Loucy (cell line): Measurements from ENCODE around the gene RCOR1.

Experiments
- H2AFZ ChIP-seq: fragments of 200-600 bp; sonication (generic); 2 replicates; pipeline ENCODE4 v1.6.0; 2016; ENCODE audit warnings: antibody characterized with exemption, mild to moderate bottlenecking, low read length, moderate library complexity
- H3F3A ChIP-seq: fragments of 200-600 bp; 2 replicates; pipeline ENCODE4 v1.6.0; 2016; ENCODE audit warnings: antibody characterized with exemption, low read depth, mild to moderate bottlenecking
- H3K27me3 ChIP-seq: fragments of 200-600 bp; sonication (generic); 2 replicates; pipeline ENCODE4 v1.6.1; 2014; ENCODE audit warnings: low read length, mild to moderate bottlenecking; ENCODE audit not compliant: insufficient read depth, poor library complexity, severe bottlenecking
- H3K36me3 ChIP-seq: fragments of 200-600 bp; sonication (generic); 2 replicates; pipeline ENCODE4 v1.6.1; 2016; ENCODE audit warnings: low read length; ENCODE audit not compliant: insufficient read depth
- H3K4me1 ChIP-seq: fragments of 200-600 bp; sonication (generic); 2 replicates; pipeline ENCODE4 v1.5.1; 2014; ENCODE audit warnings: low read length, mild to moderate bottlenecking; ENCODE audit not compliant: insufficient read depth, poor library complexity, severe bottlenecking
- H3K4me2 ChIP-seq: fragments of 200-600 bp; sonication (generic); 2 replicates; pipeline ENCODE4 v1.6.0; 2014; ENCODE audit warnings: antibody characterized with exemption, low read length, low read depth, mild to moderate bottlenecking; ENCODE audit not compliant: poor library complexity, severe bottlenecking
- H3K4me3 ChIP-seq: fragments of 200-600 bp; sonication (generic); 2 replicates; pipeline ENCODE4 v1.5.1; 2014; ENCODE audit warnings: low read length, mild to moderate bottlenecking, mixed read lengths; ENCODE audit not compliant: poor library complexity, severe bottlenecking
- H3K79me2 ChIP-seq: fragments of 200-600 bp; sonication (generic); 2 replicates; pipeline ENCODE4 v1.6.1; 2014; ENCODE audit warnings: low read length; ENCODE audit not compliant: insufficient read depth
- H3K9ac ChIP-seq: fragments of 200-600 bp; sonication (generic); 2 replicates; pipeline ENCODE4 v1.6.0; 2014; ENCODE audit warnings: mild to moderate bottlenecking, low read depth, low read length, moderate library complexity; ENCODE audit not compliant: poor library complexity, severe bottlenecking
- H3K9me2 ChIP-seq: fragments of 200-600 bp; sonication (generic); replicated peaks from 2 replicates; pipeline ENCODE4 v1.6.1; 2016; ENCODE audit warnings: low read depth, low read length, mixed read lengths
- H3K9me3 ChIP-seq: fragments of 200-600 bp; sonication (generic); 2 replicates; pipeline ENCODE4 v1.6.1; 2014; ENCODE audit warnings: mild to moderate bottlenecking, antibody characterized with exemption, low read length, low read depth; ENCODE audit not compliant: insufficient read depth
- H4K20me1 ChIP-seq: fragments of 200-600 bp; sonication (generic); 2 replicates; pipeline ENCODE4 v1.6.0; 2014; ENCODE audit warnings: antibody characterized with exemption, low read length, mild to moderate bottlenecking; ENCODE audit not compliant: insufficient read depth, poor library complexity, severe bottlenecking
- CTCF ChIP-seq: fragments of 200-600 bp; sonication (generic); conservative IDR thresholded peaks from 2 replicates; pipeline ENCODE4 v1.5.1; 2014; ENCODE audit warnings: mild to moderate bottlenecking, antibody characterized with exemption, low read length
- EZH2phosphoT487 ChIP-seq: fragments of 200-600 bp; IDR thresholded peaks from 2 replicates; pipeline ENCODE4 v1.6.1; 2018; ENCODE audit warnings: antibody characterized with exemption, mild to moderate bottlenecking, moderate library complexity, borderline replicate concordance

The RCOR1 gene

GRCh38 chr14:102751088-102751487, 158.6 kb downstream of the RCOR1 start:
- Histone ChIP-seq H3K9me2 (no peaks in the 10 kb centered on the region), H3F3A (no peaks in the 10 kb centered on the region), H3K4me2 (no peak overlapping the region), H3K4me1 (no peaks in the 10 kb centered on the region), H2AFZ (no peak overlapping the region), H3K27me3 (no peaks in the 10 kb centered on the region), H3K4me3 (no peak overlapping the region), H3K9me3 (no peaks in the 10 kb centered on the region), H4K20me1 (no peaks in the 10 kb centered on the region), H3K79me2 (no peaks in the 10 kb centered on the region), H3K9ac (no peak overlapping the region), H3K36me3 (no peaks in the 10 kb centered on the region)
- TF ChIP-seq EZH2phosphoT487 (no peak), CTCF (no peak)

- Histone ChIP-seq H3K36me3 (no peaks in the 10 kb centered on the region), H3K9ac (no peak overlapping the region), H3K27me3 (no peaks in the 10 kb centered on the region), H3K4me1 (no peaks in the 10 kb centered on the region), H3K9me2 (no peaks in the 10 kb centered on the region), H3K79me2 (no peaks in the 10 kb centered on the region), H3K9me3 (no peaks in the 10 kb centered on the region), H3F3A (no peaks in the 10 kb centered on the region), H2AFZ (no peak overlapping the region), H4K20me1 (no peaks in the 10 kb centered on the region), H3K4me3 (no peak overlapping the region), H3K4me2 (no peak overlapping the region)
- TF ChIP-seq CTCF: no peak
- TF ChIP-seq EZH2phosphoT487: no peak
Observed at GRCh38 chr14:102752239-102752847, 159.9 kb downstream of the RCOR1 start.

- no peak overlapping the region for H3K9ac ChIP-seq
- H3K4me2 ChIP-seq: no peak overlapping the region
- no peak overlapping the region for H2AFZ ChIP-seq
Observed at GRCh38 chr14:102754370-102755262, 162.2 kb downstream of the RCOR1 start.

More at GRCh38 chr14:102754370-102755262, 162.2 kb downstream of the RCOR1 start:
- TF ChIP-seq CTCF: no peak
- TF ChIP-seq EZH2phosphoT487: no peak
- H3F3A ChIP-seq: no peaks in the 10 kb centered on the region
- H3K9me3 ChIP-seq: no peaks in the 10 kb centered on the region
- H3K27me3 ChIP-seq: no peaks in the 10 kb centered on the region
- peaks cover 1% of the 10 kb centered on the region for H3K4me1 ChIP-seq
- no peaks in the 10 kb centered on the region for H3K36me3 ChIP-seq
- no peaks in the 10 kb centered on the region for H3K9me2 ChIP-seq
- H4K20me1 ChIP-seq: no peaks in the 10 kb centered on the region
- H3K4me3 ChIP-seq: no peak overlapping the region
- H3K79me2 ChIP-seq: no peaks in the 10 kb centered on the region
